GM21528 (cell line): ENCODE measurements around the gene BMF.
"Not testable (repeated sequence)": the region's sequence is repeated elsewhere in the genome, so short reads cannot be mapped to it uniquely, and the experiment has no call there.

Experiments
- ATAC-seq: cut with Tn5 transposase; IDR thresholded peaks from one replicate; pipeline ENCODE4 v1.9.1; 2021; ENCODE audit warnings: mild to moderate bottlenecking, moderate library complexity; ENCODE audit not compliant: unreplicated experiment, low FRiP score

The BMF gene

GRCh38 chr15:40088929-40089755 lies 19.5 kb downstream of the BMF start:
- no peak for ATAC-seq

GRCh38 chr15:40087991-40088928 lies 20.4 kb downstream of the BMF start:
- ATAC-seq: no peak

GRCh38 chr15:40087068-40087810 lies 21.4 kb downstream of the BMF start:
- no peak for ATAC-seq

GRCh38 chr15:40085266-40085665 lies 23.4 kb downstream of the BMF start:
- ATAC-seq: no peak

GRCh38 chr15:40084650-40085049 lies 24.0 kb downstream of the BMF start:
- ATAC-seq: no peak

GRCh38 chr15:40082195-40082883 lies 26.3 kb downstream of the BMF start:
- no peak for ATAC-seq

GRCh38 chr15:40081691-40082194 lies 26.9 kb downstream of the BMF start:
- ATAC-seq: no peak

GRCh38 chr15:40080847-40081246 lies 27.8 kb downstream of the BMF start:
- no peak for ATAC-seq

GRCh38 chr15:40080104-40080503 lies 28.6 kb downstream of the BMF start:
- ATAC-seq: no peak

- no peak for ATAC-seq
Measured at GRCh38 chr15:40079456-40079855, 29.2 kb downstream of the BMF start.

- ATAC-seq: no peak
Measured at GRCh38 chr15:40075298-40076044, 33.2 kb downstream of the BMF start.

- not testable (repeated sequence) for ATAC-seq
Measured at GRCh38 chr15:40074656-40075055, 34.0 kb downstream of the BMF start.

GRCh38 chr15:40073716-40074490 lies 34.8 kb downstream of the BMF start:
- ATAC-seq: not testable (repeated sequence)

GRCh38 chr15:40072216-40072990 lies 36.3 kb downstream of the BMF start:
- no peak for ATAC-seq

GRCh38 chr15:40070608-40071218 lies 38.0 kb downstream of the BMF start:
- ATAC-seq: no peak

GRCh38 chr15:40070166-40070557 lies 38.5 kb downstream of the BMF start:
- no peak for ATAC-seq
